ACC112 (cell line): Measurements from ENCODE around the gene LGALS12.

Source experiments
- H2AFZ ChIP-seq: fragments of 200-600 bp; sonication (generic); one replicate; pipeline ENCODE4 v1.6.0; 2017; ENCODE audit warnings: antibody characterized with exemption, low read length; ENCODE audit not compliant: unreplicated experiment
- H3K27ac ChIP-seq: fragments of 200-600 bp; sonication (generic); 2 replicates; pipeline ENCODE4 v1.5.1; 2014; ENCODE audit warnings: low read depth, mild to moderate bottlenecking, antibody characterized with exemption, low read length, moderate library complexity
- H3K27me3 ChIP-seq: fragments of 200-600 bp; sonication (generic); 2 replicates; pipeline ENCODE4 v1.6.1; 2014; ENCODE audit warnings: mild to moderate bottlenecking, antibody characterized with exemption, low read length, moderate library complexity, mixed read lengths; ENCODE audit not compliant: insufficient read depth
- H3K36me3 ChIP-seq: fragments of 200-600 bp; sonication (generic); 2 replicates; pipeline ENCODE4 v1.6.1; 2016; ENCODE audit warnings: mild to moderate bottlenecking, antibody characterized with exemption, low read length, moderate library complexity, mixed read lengths; ENCODE audit not compliant: insufficient read depth
- H3K4me1 ChIP-seq: fragments of 200-600 bp; sonication (generic); one replicate; pipeline ENCODE4 v1.6.1; 2016; ENCODE audit warnings: low read length, mixed read lengths; ENCODE audit not compliant: insufficient read depth, unreplicated experiment, control insufficient read depth
- H3K4me3 ChIP-seq: fragments of 200-600 bp; sonication (generic); 2 replicates; pipeline ENCODE4 v1.5.1; 2014; ENCODE audit warnings: mild to moderate bottlenecking, low read depth, low read length
- H3K79me2 ChIP-seq: fragments of 200-600 bp; sonication (generic); one replicate; pipeline ENCODE4 v1.6.0; 2016; ENCODE audit warnings: low read length; ENCODE audit not compliant: control insufficient read depth, unreplicated experiment, insufficient read depth

Gene LGALS12, protein sequence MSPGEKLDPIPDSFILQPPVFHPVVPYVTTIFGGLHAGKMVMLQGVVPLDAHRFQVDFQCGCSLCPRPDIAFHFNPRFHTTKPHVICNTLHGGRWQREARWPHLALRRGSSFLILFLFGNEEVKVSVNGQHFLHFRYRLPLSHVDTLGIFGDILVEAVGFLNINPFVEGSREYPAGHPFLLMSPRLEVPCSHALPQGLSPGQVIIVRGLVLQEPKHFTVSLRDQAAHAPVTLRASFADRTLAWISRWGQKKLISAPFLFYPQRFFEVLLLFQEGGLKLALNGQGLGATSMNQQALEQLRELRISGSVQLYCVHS

DNA sequence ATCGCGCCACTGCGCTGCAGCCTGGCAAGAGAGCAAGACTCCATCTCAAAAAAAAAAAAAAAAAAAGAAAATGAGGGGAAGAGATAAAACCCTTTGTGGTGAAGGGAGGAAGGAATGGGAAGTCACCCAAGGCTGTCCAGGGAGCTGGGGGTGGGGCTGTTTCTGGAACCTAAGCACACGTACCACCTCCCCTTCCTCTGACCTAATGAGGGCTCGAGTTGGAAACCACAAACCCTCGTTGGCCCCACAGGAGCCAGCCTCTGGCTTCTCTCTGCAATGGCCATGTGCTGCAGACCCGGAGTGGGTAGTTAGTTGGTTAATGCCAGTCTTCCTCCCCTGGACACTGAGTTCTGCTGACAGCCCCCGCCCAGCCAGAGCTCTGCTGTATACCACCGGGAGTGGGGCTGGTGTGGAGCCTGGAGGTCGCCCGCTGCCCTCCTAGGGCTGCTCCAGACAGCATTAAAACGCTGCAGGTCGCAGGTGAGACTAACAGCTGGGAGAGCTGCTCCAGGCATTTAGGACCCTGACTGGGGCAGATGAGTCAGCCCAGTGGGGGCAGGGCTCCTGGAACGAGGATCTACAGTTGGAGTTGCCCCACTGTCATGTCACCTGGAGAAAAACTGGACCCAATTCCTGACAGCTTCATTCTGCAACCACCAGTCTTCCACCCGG, at the start of gene LGALS12:
TSS of gene LGALS12 (plus strand) at position 228 of the 672 bp plus-strand sequence. CDS start at position 603, 375 bp downstream.
- Histone ChIP-seq H3K4me1 (peaks cover 10% of the 10 kb centered on the region), H3K27me3 (no peaks in the 10 kb centered on the region), H3K79me2 (no peaks in the 10 kb centered on the region), H2AFZ (no peak within 1 kb of the TSS), H3K36me3 (no peaks in the 10 kb centered on the region), H3K4me3 (no peak within 1 kb of the TSS), H3K27ac (no peak within 1 kb of the TSS)

DNA sequence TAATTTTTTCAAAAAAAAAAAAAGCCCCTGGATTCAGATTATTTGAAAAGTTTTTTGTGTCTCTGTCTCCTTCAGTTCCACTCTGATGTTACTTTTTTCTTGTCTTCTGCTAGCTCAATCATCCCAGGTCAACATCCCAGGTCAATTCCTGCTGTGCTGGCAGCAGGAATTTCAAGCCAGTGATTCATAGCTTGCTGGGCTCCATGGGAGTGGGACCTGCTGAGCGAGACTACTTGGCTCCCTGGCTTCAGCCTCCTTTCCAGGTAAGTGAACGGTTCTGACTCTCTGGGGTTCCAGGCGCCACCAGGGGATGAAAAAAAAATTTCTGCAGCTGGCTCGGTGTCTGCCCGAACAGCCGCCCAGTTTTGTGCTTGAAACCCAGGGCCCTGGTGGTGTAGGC, 46.3 kb upstream of the LGALS12 start:
- no peak overlapping the region for H2AFZ ChIP-seq
- H3K27me3 ChIP-seq, result peaks cover 42% of the 10 kb centered on the region
- no peaks in the 10 kb centered on the region for H3K79me2 ChIP-seq
- H3K4me1 ChIP-seq, result no peaks in the 10 kb centered on the region
- no peak overlapping the region for H3K27ac ChIP-seq
- H3K36me3 ChIP-seq, result no peaks in the 10 kb centered on the region
- H3K4me3 ChIP-seq, result no peak overlapping the region

DNA sequence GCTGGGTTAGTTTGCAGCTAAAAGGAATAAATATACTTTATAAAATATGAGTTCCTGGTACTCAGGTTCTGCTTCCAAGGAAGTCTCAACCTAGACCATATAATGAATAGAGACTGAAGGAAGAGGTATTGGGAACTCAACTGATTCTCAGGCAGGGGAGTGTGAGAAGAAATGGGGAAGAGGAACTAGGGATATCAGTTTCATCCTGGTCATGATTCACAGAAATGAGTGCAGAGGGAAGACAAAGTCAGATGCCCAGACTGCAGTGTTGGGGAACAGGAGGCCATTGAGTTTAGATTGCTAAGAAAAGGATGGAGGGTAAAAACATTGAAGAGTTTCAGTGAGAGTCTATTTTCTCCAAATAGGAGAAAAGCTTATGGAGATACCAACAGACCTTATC, 43.7 kb upstream of the LGALS12 start:
- Histone ChIP-seq H3K4me1 (no peaks in the 10 kb centered on the region), H3K27me3 (peaks cover 56% of the 10 kb centered on the region), H3K79me2 (no peaks in the 10 kb centered on the region), H3K36me3 (no peaks in the 10 kb centered on the region), H3K27ac (no peak overlapping the region), H3K4me3 (no peak overlapping the region), H2AFZ (no peak overlapping the region)

DNA sequence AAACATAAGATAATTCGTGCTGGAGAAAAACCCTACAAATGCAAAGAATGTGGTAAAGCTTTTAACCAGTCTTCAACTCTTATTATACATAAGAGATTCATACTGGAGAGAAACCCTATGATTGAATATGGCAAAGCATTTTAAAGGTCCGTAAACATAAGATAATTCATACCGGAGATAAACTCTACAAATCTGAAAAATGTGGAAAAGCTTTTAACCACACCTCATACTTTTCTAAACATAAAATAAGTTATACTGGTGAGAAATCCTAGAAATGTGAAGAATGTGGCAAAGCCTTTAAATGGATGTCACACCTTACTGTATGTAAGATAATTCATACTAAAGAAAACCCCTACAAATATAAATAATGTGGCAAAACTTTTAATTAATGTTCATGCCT, 35.6 kb upstream of the LGALS12 start:
- Histone ChIP-seq H3K4me3 (no peak overlapping the region), H3K27me3 (peaks cover 42% of the 10 kb centered on the region), H3K79me2 (no peaks in the 10 kb centered on the region), H2AFZ (no peak overlapping the region), H3K4me1 (no peaks in the 10 kb centered on the region), H3K36me3 (no peaks in the 10 kb centered on the region), H3K27ac (no peak overlapping the region)

DNA sequence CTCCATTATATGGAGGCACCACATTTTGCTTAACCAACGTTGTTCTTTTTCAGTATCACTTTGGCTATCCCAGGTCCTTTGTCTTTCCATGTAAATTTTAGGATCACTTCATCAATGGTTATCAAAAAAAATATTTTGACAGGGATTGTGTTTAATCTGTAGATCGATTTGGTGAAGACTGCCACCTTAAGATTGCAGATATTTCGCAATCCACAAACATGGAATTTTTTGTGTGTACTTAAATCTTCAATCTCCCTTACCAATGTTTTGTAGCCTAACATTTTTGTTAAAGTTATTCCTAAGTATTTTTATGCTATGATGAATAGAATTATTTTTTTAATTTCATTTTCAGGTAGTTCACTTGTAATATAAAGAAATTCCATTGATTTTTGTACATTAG, 33.5 kb upstream of the LGALS12 start:
- Histone ChIP-seq H3K4me3 (no peak overlapping the region), H3K27me3 (peaks cover 25% of the 10 kb centered on the region), H3K79me2 (no peaks in the 10 kb centered on the region), H2AFZ (no peak overlapping the region), H3K36me3 (0 out of 2 replicates have a peak, but pooled peaks cover 3% of the 10 kb centered on the region), H3K27ac (no peak overlapping the region), H3K4me1 (no peaks in the 10 kb centered on the region)

DNA sequence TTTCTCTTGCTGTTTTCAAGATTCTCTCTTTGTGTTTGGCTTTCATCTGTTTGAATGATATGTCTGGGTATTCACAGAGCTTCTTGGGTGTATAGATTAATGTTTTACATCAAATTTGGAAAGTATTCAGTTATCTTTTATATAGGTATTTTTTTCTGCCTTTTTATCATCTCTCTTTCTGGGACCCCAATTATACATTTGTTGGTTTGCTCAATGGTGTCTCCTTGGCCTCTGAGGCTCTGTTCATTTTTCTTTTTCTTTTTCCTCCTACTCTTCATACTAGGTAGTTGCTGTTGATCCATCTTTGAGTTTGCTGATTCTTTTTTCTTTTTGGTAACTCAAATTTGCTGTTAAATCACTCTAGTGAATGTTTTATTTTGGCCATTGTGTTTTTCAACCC, 29.3 kb upstream of the LGALS12 start:
- Histone ChIP-seq H3K4me1 (peaks cover 3% of the 10 kb centered on the region), H3K27ac (no peak overlapping the region), H3K27me3 (peaks cover 5% of the 10 kb centered on the region; the same call in 1 of the 2 replicates), H3K4me3 (no peak overlapping the region), H3K79me2 (no peaks in the 10 kb centered on the region), H3K36me3 (0 out of 2 replicates have a peak, but pooled peaks cover 3% of the 10 kb centered on the region), H2AFZ (no peak overlapping the region)

DNA sequence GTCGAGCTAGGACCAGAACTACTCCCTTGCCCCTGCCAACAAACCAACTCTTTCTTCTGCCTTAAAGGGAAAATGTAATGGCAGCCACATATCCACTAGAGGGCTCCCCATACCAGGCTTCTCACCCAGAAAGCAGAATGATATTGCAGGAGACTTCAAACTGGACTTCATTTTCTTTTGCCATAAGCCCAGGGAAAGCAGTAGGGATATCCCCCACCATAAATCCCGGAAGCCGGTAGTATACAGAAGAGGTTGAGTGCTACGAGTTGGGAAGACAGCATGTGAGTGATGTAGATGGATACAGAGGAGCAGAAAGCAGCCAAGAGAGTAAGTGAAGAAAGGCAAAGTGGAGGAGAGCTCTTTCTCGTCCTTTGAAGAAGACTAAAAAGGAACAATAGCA, 27.0 kb upstream of the LGALS12 start:
- 0 out of 2 replicates have a peak, but pooled peaks cover 3% of the 10 kb centered on the region for H3K36me3 ChIP-seq
- H3K4me1 ChIP-seq, result peaks cover 3% of the 10 kb centered on the region
- H3K27ac ChIP-seq, result no peak overlapping the region
- no peaks in the 10 kb centered on the region for H3K79me2 ChIP-seq
- H3K27me3 ChIP-seq, result peaks cover 14% of the 10 kb centered on the region; the same call in 1 of the 2 replicates
- no peak overlapping the region for H3K4me3 ChIP-seq
- H2AFZ ChIP-seq, result peak overlapping the region; percentile 79

DNA sequence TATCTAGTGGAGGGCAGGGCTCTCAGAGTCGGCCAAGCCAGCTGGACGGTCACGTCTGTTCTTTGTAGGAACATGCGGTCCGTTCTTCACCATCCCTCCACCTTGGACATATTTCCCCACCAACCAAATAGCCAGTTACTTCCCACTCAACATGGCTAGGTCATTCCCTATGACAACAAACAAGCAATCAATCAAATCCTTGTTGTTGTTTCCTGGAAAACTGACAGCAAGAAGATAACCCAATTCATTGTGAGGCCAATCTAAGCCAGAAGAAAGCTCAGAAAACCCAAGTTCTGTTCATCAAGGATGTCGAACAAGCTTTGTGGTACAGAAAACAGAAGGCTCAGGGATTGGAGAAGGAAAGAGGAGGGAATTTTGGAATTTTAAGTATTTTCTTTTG, 25.8 kb upstream of the LGALS12 start:
- H2AFZ ChIP-seq, result no peak overlapping the region
- H3K27me3 ChIP-seq, result peaks cover 22% of the 10 kb centered on the region
- H3K79me2 ChIP-seq, result no peaks in the 10 kb centered on the region
- H3K27ac ChIP-seq, result no peak overlapping the region
- H3K36me3 ChIP-seq, result 0 out of 2 replicates have a peak, but pooled peaks cover 3% of the 10 kb centered on the region
- H3K4me3 ChIP-seq, result no peak overlapping the region
- peaks cover 3% of the 10 kb centered on the region for H3K4me1 ChIP-seq

DNA sequence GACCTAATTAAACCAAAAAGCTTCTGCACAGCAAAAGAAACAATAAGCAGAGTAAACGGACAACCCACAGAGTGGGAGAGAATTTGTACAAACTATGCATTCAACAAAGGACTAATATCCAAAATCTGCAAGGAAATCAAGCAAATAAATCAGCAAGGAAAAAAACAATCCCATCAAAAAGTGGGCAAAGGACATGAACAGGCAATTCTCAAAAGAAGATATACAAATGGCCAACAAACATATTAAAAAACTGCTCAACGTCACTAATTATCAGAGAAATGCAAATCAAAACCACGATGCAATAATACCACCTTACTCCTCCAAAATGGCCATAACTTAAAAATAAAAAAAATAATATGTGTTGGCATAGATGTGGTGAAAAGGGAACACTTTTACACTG, 20.1 kb upstream of the LGALS12 start:
- no peak overlapping the region for H2AFZ ChIP-seq
- H3K4me1 ChIP-seq, result no peaks in the 10 kb centered on the region
- no peaks in the 10 kb centered on the region for H3K79me2 ChIP-seq
- no peak overlapping the region for H3K4me3 ChIP-seq
- no peaks in the 10 kb centered on the region for H3K36me3 ChIP-seq
- peaks cover 61% of the 10 kb centered on the region for H3K27me3 ChIP-seq
- H3K27ac ChIP-seq, result no peak overlapping the region

DNA sequence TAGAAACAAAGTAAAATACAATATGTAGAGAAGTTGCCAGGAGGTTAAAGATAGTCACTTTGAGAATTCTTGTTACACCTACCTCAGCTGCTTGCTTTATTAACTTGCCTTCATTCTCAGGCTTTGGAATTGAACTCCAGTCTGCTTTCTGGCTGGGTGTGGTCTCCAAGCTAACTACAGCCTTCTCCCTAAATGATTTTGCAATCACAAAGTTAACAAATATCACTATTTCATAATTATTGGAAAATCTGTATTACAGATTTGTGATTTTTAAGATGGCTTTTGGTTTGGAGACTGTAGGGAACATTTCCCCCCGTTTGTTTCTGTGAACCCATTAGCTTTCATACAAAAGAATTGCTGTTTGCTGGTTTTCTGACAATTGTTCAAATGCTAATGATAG, 17.1 kb upstream of the LGALS12 start:
- no peaks in the 10 kb centered on the region for H3K36me3 ChIP-seq
- no peak overlapping the region for H2AFZ ChIP-seq
- H3K27me3 ChIP-seq, result peaks cover 78% of the 10 kb centered on the region
- H3K27ac ChIP-seq, result no peak overlapping the region
- H3K4me1 ChIP-seq, result peaks cover 4% of the 10 kb centered on the region
- no peaks in the 10 kb centered on the region for H3K79me2 ChIP-seq
- no peak overlapping the region for H3K4me3 ChIP-seq

DNA sequence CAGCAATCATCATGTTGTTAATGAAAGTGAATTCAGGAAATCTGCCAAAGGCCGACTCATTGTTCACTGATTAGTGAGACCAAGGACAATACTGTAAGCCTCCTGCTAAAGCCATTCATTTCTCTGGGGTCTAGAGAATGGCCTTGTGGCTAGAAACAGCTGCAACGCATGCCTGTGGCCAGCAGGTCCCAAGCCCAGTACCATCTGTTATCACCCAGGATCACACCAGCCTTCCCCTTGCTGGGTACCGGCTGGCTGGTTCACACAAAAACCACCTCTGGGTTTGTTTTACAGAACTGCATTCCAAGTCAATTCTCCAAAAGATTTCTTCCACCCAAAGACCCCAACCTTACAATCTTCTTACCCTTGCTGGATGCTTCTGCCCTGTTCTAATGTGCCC, 16.0 kb upstream of the LGALS12 start:
- H3K79me2 ChIP-seq, result no peaks in the 10 kb centered on the region

More for the DNA sequence above, 16.0 kb upstream of the LGALS12 start:
- Histone ChIP-seq H3K27me3 (peaks cover 77% of the 10 kb centered on the region), H3K4me1 (peaks cover 4% of the 10 kb centered on the region), H3K36me3 (no peaks in the 10 kb centered on the region), H3K4me3 (no peak overlapping the region), H2AFZ (no peak overlapping the region), H3K27ac (no peak overlapping the region)
